22Rv1 (cell line): Measurements from ENCODE around the gene XRCC2.

Source experiments
- CTCF ChIP-seq: fragments of 450-650 bp; IDR thresholded peaks from 2 replicates; pipeline ENCODE4 v1.5.1; 2017; ENCODE audit warnings: mild to moderate bottlenecking
- ZFX ChIP-seq: fragments of 450-650 bp; IDR thresholded peaks from 2 replicates; pipeline ENCODE4 v1.6.1; 2017; ENCODE audit warnings: antibody characterized with exemption, borderline replicate concordance

GRCh38 chr7:152607007-152607406, 68.9 kb downstream of the XRCC2 start:
- no peak for TF ChIP-seq CTCF
- TF ChIP-seq ZFX: no peak
